Chondrocyte (in vitro differentiated cells): ENCODE measurements around the gene PPP2R5D. TPM values are rescaled to one million over a fixed set of nuclear protein-coding genes. Genes with fewer than 3 reads are reported as not detected.
"Not testable (repeated sequence)": the region's sequence is repeated elsewhere in the genome, so short reads cannot be mapped to it uniquely, and the experiment has no call there.

Source experiments
- DNase-seq: peaks from one replicate; pipeline ENCODE4 v3.0.0; 2021; ENCODE audit warnings: mixed read lengths, low spot score
- H3K27ac Mint-ChIP-seq: one replicate; pipeline ENCODE4 v1.8.0; 2021; ENCODE audit warnings: mild to moderate bottlenecking, moderate library complexity, mixed read lengths; ENCODE audit not compliant: unreplicated experiment
- H3K27me3 Mint-ChIP-seq: 2 replicates; pipeline ENCODE4 v1.8.0; 2021; ENCODE audit warnings: low read depth, mixed read lengths
- H3K36me3 Mint-ChIP-seq: 2 replicates; pipeline ENCODE4 v1.8.0; 2021; ENCODE audit warnings: low read depth, mixed read lengths
- H3K4me1 Mint-ChIP-seq: 2 replicates; pipeline ENCODE4 v1.8.0; 2021; ENCODE audit warnings: low read depth, mild to moderate bottlenecking, mixed read lengths
- H3K4me3 Mint-ChIP-seq: one replicate; pipeline ENCODE4 v1.8.0; 2021; ENCODE audit warnings: mild to moderate bottlenecking, moderate library complexity, mixed read lengths; ENCODE audit not compliant: unreplicated experiment
- H3K9me3 Mint-ChIP-seq: 2 replicates; pipeline ENCODE4 v1.8.0; 2021; ENCODE audit warnings: low read depth, mixed read lengths
- total RNA-seq: library from RNA; stranded (reverse); gene quantifications from 3 replicates; pipeline ENCODE4 v1.2.1, GENCODE V29; 2021
- TF ChIP-seq, protein P1 (sequence below): fragments of 200-600 bp; sonication (generic); IDR thresholded peaks from 2 replicates; pipeline ENCODE4 v1.5.0; 2021; ENCODE audit warnings: antibody characterized with exemption, mild to moderate bottlenecking, moderate library complexity

The PPP2R5D gene
- total RNA-seq, 1 donor from 2014 or later = 39.3 TPM

DNA sequence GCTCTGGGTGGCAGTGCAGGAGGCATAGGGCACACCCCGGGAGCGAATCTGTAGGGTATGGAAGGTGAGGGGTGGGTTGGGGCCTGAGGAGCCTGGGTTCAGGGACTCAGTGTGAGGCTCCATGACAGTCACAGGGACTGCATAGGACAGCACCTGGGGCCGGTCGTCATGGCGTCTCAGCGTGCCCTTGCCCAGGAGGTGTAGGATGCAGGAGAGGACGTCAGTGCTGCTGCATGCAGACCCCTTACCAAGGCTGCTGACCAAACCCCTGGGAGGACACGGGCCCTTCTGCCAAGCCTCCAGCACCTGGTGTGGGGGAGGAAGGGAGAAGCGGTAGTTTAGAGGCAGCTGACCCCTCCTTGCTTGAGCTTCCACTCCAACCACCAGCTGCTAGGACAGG, 53.3 kb downstream of the PPP2R5D start:
- Mint-ChIP-seq H3K9me3 (no peaks in the 10 kb centered on the region), H3K27me3 (no peaks in the 10 kb centered on the region), H3K4me1 (peaks cover 3% of the 10 kb centered on the region), H3K27ac (no peak overlapping the region), H3K4me3 (no peak overlapping the region), H3K36me3 (peaks cover 44% of the 10 kb centered on the region)
- TF ChIP-seq, protein P1, sequence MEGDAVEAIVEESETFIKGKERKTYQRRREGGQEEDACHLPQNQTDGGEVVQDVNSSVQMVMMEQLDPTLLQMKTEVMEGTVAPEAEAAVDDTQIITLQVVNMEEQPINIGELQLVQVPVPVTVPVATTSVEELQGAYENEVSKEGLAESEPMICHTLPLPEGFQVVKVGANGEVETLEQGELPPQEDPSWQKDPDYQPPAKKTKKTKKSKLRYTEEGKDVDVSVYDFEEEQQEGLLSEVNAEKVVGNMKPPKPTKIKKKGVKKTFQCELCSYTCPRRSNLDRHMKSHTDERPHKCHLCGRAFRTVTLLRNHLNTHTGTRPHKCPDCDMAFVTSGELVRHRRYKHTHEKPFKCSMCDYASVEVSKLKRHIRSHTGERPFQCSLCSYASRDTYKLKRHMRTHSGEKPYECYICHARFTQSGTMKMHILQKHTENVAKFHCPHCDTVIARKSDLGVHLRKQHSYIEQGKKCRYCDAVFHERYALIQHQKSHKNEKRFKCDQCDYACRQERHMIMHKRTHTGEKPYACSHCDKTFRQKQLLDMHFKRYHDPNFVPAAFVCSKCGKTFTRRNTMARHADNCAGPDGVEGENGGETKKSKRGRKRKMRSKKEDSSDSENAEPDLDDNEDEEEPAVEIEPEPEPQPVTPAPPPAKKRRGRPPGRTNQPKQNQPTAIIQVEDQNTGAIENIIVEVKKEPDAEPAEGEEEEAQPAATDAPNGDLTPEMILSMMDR = no peak
- DNase-seq = no peak

DNA sequence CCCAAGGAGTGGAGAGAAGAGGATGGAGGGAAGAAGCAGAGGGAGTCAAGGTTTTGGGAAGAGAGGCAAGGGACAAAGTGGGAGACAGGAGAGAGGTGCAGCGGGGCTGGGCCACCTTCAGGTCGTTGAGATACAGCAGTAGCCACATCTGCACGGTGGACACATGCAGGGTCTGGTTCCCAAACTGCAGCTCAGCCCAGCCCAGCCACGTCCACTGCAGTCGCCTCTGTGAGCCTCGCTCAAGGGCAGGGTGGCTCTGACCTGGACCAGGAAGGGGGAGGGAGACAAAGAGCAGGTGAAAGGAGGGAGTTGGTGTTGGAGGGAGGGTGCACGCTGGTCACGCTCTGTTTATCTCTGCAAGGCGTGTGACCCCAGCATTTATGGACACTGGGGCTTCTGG, 54.4 kb downstream of the PPP2R5D start:
- no peaks in the 10 kb centered on the region for H3K9me3 Mint-ChIP-seq
- no peak for DNase-seq
- H3K27me3 Mint-ChIP-seq = no peaks in the 10 kb centered on the region
- peaks cover 49% of the 10 kb centered on the region for H3K36me3 Mint-ChIP-seq
- no peak overlapping the region for H3K27ac Mint-ChIP-seq
- peaks cover 3% of the 10 kb centered on the region for H3K4me1 Mint-ChIP-seq
- TF ChIP-seq, protein P1 = no peak
- H3K4me3 Mint-ChIP-seq = no peak overlapping the region

DNA sequence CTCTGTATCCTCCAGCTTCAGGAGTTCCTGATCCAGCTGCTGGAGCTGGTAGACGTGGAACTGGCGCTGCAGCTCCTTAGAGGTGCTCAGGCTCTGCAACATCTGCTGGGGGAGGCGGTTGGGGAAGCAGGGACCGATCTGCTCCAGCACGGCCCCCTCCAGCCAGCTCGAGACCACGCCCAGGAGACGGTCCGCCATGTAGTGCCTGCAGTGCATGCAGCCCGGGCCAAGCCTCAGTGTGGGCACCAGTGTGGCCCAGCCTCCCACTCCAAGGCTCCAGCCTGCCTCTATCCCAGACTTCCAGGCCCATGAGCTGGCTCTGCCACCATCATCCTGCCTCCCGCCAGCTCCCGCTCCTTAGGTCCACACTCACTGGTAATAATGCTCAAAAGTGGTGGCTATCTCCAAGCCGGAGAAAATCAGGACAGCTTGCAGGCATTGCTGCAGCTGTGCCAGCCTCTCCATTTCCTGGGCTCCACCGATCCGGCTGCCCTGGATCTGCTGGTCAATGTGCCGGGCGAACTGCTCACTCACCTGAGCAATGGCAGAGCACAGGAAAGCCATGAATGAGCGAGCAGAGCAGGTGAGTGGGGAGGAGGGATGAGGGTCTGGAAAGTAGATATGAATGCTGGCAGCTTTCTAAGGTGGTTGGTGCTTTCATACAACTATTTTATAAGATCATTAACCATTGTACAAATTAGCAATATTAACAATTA, 56.3 kb downstream of the PPP2R5D start:
- TF ChIP-seq, protein P1 = no peak
- no peak overlapping the region for H3K4me3 Mint-ChIP-seq
- H3K27me3 Mint-ChIP-seq = no peaks in the 10 kb centered on the region
- no peak overlapping the region for H3K27ac Mint-ChIP-seq
- no peak for DNase-seq
- peaks cover 56% of the 10 kb centered on the region for H3K36me3 Mint-ChIP-seq
- H3K9me3 Mint-ChIP-seq = no peaks in the 10 kb centered on the region
- peaks cover 2% of the 10 kb centered on the region for H3K4me1 Mint-ChIP-seq

DNA sequence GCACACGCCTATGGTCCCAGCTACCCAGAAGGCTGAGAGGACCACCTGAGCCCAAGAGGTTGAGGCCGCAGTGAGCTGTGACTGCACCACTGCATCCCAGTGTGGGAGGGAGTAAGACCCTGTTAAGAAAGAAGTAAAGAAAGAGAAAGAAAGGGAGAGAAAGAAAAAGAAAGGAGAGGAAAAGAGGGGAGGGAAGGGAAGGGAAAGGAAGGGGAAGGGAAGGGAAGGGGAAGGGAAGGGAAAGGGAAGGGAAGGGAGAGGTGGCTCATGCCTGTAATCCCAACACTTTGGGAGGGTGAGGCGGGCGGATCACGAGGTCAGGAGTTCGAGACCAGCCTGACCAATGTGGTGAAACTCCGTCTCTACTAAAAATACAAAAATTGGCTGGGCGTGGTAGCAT, 57.1 kb downstream of the PPP2R5D start:
- not testable (repeated sequence) for H3K4me1 Mint-ChIP-seq, DNase-seq, H3K27me3 Mint-ChIP-seq, H3K4me3 Mint-ChIP-seq, H3K9me3 Mint-ChIP-seq, H3K27ac Mint-ChIP-seq
- peaks cover 60% of the 10 kb centered on the region for H3K36me3 Mint-ChIP-seq

DNA sequence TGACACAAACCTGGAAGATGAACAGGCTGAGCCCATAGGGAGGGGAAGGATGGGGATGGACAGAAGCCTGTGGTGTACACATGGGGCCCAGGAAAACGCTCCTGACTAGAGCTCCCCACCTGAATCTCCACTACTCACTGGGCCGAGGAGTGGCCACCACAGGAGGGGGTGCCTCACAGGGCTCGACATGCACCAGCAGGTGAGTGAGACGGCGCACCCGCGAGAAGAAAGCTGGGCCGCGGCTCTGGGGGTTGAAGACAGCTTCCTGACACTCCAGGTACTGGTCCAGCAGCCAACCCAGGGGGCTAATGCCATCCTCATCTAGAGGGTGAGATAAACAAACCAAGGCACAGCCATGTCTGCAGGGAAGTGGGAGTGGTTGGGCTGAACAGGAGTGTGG, 58.9 kb downstream of the PPP2R5D start:
- Mint-ChIP-seq H3K36me3 (peaks cover 54% of the 10 kb centered on the region), H3K4me3 (no peak overlapping the region), H3K4me1 (no peaks in the 10 kb centered on the region), H3K27ac (no peak overlapping the region), H3K9me3 (no peaks in the 10 kb centered on the region), H3K27me3 (no peaks in the 10 kb centered on the region)
- TF ChIP-seq, protein P1 = no peak
- DNase-seq = no peak

DNA sequence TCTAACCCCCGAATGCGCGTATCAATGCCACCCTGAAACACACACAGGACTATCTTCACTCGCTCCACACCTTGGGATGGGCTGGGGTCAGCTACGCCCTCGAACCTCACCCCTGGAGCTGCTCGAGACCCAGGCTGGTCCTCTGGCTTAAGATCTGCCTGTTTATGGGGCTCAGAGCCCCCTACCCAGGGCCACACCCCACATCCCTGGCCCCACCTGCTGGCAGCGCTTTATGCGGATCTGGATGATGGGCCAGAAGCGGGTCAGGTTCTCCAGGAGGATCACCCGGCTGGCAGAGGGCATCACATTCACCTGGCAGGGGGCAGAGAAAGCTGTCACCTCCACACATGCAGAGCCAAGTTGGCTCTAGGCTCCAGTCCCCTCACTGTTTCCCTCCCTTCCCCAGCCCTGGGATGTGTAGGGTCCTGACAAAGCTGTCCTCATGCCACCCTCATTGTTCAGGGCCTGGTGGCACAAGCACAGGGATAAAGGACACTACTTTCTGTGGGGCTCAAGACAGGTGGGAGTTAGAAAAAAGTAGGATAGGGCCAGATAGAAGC, 61.1 kb downstream of the PPP2R5D start:
- Mint-ChIP-seq H3K4me3 (no peak overlapping the region), H3K9me3 (no peaks in the 10 kb centered on the region), H3K27me3 (no peaks in the 10 kb centered on the region), H3K4me1 (peaks cover 9% of the 10 kb centered on the region), H3K27ac (no peak overlapping the region), H3K36me3 (peaks cover 54% of the 10 kb centered on the region)
- TF ChIP-seq, protein P1 = no peak
- DNase-seq = no peak
